ENCODE results near the gene CDC42BPA.
"Not testable (repeated sequence)": the region's sequence is repeated elsewhere in the genome, so short reads cannot be mapped to it uniquely, and the experiment has no call there.

Gene CDC42BPA

DNA sequence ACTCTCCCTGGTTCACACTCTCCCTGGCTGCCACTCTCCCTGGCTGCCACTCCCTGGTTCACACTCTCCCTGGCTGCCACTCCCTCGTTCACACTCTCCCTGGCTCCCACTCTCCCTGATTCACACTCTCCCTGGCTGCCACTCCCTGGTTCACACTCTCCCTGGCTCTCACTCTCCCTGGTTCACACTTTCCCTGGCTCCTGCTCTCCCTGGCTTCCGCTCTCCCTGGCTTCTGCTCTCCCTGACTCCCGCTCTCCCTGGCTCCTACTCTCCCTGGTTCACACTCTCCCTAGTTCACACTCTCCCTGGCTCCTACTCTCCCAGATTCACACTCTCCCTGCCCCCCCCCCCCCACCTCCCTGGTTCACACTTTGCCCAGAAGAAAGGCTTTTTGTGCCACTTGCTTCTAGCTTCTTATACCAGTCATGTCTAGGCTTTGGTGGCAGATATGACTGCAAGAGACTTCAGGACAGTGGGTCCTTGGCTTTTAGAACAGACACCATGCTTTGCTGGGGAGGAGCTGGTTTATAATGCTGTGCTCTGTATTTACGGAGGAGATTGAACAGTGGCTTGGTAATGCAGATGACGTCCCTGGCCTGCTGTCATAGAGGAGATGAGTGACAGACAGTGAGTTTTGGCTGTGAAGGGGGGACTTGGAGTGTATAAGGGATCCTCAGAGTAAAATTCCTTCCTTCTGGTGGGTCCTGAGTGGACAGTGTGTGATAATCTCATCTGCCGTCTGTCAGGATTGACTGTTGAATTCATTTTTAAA lies 361.2 kb downstream of the CDC42BPA start:
- no peak for DNase-seq

DNA sequence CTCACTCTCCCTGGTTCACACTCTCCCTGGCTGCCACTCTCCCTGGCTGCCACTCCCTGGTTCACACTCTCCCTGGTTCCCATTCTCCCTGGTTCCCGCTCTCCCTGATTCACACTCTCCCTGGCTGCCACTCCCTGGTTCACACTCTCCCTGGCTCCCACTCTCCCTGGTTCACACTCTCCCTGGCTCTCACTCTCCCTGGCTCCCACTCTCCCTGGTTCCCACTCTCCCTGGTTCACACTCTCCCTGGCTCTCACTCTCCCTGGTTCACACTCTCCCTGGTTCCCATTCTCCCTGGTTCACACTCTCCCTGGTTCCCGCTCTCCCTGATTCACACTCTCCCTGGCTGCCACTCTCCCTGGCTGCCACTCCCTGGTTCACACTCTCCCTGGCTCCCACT lies 362.4 kb downstream of the CDC42BPA start:
- DNase-seq, result not testable (repeated sequence)

DNA sequence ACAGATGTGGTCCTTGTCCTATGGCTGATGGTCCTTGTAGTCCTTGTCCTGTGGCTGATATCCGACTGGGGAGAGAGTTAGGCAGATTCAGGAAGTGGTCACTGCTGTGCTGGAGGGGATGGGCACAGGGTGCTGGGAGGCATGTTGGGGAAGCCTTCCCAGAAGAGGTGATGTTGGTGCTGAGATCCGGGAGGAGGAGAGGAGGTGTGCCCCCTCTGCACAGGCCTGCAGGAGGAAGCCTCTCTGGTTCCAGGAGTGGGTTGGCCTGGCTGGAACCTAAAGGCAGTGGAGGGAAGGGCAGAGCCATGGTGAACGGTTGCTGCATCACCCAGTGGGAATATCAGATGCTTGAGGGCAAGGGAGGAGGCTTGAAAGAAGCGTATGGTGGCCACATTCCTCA lies 363.5 kb downstream of the CDC42BPA start:
- no peak for DNase-seq

DNA sequence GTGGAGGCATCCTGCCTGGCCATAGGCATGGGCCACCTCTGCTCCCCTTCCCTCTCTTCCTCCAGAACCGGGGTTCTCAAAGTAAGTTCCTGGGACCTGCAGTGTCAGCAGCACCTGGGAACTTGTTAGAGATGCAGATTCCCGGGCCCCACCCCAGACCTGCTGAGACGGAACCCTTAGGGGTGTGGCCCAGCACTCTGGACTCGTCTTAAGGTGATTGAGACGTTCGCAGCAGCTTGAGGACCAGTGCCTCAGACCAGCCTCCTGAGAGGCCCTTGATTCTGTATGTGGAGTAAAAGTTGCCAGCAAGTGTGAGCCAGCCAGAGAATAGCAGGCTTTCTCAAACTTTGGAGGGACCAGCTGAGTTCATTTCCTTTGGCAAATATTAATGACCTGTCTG lies 364.0 kb downstream of the CDC42BPA start:
- DNase-seq, result no peak

DNA sequence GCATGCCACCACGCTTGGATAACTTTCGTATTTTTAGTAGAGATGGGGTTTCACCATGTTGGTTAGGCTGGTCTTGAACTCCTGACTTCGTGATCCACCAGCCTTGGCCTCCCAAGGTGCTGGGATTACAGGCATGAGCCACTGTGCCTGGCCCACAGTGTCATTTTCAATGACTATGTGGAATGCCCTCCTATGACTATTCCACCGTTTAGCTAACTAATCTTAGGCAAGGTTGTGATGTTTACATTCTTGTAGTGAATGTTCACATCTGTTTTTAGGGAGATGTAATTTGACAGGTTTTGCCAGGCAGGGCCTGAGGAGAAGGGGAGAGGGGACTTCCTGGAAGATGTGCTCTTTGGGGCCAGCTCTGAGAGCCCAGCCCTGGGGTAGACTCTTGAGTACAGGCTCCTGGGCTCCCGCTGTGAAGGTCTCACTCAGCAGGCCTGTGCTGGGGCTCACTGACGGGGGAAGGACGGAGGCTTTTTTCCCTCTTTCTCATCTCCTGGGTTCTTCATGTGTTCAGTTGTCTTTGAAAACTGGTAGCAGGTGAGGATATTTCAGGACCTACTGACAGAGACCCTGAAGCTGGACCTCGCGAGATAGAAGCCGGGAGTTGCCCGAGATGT lies 365.0 kb downstream of the CDC42BPA start:
- no peak for DNase-seq

DNA sequence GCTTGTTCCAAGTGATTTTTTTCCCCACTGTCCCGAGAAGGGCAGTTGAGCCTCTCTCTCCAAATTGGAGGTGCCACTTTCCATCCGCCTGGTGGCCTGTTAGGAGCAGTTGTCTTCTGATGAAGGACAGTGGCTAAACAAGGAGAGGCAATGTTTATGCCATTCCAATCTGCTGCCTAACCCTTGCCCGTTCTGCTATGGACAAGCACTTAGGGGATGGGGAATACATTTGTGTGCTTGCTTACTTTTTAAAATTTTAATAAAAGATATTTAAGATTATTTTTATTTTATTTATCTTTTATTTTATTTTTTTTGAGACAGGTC lies 366.2 kb downstream of the CDC42BPA start:
- no peak for DNase-seq

DNA sequence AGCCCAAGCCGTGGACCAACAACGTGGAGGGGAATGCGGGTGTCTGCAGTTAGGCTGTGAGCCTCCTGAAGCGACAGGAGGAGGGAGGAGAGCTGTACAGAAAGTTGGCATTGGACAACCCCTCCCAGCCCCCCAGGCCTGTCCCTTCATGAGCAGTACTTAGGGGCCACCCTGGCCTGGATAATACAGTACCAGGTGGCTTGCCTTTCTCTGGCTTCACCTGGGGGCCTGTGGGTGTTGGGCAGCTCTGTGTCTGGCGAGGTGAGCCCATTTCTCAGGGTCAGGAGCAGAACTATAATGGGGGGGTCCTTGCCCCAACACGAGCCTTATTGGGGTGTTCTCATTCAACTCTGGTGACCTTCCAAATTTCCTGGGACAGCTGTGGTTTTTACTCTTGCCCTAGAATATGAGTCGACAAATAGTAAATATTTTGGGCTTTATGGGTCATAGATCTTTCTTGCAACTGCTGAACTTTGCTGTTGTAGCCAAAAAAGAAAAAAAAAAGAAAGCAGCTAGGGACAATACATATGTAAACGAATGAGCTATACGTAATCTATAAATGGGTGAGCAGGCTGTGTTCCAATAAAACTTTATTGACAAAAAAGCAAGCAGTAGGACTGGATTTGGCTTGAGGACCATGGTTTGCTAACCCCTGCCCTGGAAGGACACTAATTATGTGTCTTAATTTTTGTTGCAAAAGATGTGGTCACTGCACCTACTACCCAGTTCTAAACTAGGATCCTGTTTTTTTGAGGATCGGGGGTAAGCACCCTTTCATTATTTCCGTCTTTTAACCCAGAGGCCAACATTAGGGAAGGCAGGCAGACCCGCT lies 366.8 kb downstream of the CDC42BPA start:
- DNase-seq, result no peak

DNA sequence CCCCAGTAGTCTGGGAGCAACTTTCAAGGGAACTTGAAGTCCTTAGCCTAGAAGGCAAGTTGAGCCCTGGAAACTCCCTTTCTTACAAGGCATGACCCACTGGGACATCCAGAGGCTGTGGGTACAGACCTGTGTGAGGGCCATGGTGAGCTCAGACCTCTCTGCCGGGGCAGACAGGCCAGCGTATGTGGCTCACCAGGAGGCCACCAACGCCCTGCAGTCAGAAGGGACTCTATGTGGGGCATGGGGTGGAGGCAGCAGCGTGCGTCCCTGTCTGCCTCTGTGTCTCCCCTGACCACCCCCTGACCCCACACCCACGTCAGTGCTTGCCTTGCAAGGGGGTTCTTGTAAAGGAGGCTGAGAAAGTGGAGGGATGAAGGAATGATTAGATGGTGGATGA lies 367.4 kb downstream of the CDC42BPA start:
- DNase-seq, result no peak

DNA sequence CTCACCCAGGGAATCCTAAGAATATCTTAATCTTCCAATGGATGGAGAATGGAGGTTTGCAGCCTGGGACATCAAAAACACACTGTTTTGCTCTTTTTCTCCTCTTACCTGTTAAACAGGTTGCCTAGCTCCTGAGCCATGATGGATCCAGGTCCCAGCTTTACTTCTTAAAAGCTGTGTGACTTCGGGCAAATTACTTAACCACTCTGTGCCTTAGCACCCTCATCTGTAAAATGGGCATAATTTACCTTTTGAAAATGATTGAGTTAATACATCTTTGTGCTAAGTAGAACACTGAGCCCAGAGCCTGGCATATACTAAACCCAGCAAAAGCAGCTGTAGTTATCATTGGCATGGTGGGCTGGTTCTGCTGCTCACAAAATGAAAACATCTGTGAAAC lies 368.0 kb downstream of the CDC42BPA start:
- no peak for DNase-seq

DNA sequence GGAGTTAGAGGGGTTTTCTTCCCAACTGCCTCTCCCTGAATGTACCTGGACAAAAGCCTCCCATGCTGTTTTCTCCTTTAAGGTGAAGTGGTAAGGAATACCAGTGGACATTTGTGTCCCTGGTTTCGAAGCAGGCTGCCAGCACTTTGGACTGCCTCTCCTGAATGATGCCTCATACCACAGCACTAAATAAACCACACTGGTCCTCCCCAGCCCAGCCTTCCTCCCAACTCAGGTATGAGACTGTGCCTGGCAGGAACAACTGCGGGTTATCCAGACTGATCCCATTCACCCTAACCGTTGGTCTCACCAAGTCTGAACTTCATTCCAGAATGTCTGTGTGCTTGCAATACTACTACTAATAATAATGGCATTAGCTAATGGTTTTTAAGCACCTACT lies 368.9 kb downstream of the CDC42BPA start:
- no peak for DNase-seq

DNA sequence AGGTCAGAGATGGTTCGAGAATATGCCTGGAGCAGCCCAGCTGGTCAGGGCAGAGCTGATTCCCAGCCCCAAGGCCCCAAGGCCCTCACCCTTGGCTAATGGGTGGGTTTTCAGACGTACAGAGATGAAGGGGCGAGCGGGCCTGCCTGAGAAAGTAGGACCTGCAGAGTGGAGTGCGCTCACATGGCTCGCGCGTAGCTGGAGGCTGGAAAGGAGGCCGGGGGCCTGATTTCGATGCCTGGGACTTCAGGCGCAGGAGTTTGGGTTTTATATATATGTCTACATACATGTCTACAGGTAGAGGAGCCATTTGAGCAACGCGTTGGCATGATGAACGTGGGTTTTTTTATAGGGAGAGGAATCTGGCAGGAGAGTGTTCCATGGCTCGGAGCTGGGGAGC lies 369.3 kb downstream of the CDC42BPA start:
- no peak for DNase-seq

DNA sequence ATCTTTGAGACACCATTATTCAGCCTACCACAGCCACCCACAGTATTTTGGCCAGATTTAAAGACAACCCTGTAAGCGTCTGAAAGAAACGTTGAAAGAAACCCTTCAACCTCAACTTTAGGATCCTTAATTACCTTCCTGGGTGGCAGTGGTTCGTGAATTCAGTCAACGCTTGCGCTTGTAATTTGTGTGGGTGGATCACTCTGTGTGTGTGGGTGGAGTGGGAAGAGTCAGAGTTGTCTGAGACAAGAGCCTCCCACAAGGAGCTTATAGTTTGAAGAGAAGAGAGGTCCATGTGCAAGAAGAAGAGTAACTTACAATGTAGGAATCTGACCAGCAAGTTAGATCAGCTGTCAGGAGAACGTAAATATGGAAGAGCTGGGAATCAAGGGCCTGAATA lies 369.8 kb downstream of the CDC42BPA start:
- no peak for DNase-seq

DNA sequence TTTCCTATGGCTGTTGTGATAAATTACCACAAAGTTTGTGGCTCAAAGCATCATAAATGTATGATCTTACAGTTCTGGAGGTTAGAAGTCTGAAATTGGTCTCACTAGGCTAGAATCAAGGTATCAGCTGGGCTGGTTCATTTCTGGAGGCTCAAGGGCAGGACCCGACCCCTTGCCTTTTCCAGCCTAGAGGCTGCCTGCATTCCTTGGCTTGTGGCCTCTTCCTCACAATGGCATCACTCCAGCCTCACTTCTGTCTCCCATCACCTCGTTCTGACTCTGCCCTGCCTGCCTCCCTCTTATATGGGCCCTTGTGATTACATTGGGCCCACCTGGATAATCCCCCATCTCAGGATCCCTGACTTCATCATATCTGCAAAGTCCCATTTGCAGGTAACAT lies 370.2 kb downstream of the CDC42BPA start:
- DNase-seq, result no peak

DNA sequence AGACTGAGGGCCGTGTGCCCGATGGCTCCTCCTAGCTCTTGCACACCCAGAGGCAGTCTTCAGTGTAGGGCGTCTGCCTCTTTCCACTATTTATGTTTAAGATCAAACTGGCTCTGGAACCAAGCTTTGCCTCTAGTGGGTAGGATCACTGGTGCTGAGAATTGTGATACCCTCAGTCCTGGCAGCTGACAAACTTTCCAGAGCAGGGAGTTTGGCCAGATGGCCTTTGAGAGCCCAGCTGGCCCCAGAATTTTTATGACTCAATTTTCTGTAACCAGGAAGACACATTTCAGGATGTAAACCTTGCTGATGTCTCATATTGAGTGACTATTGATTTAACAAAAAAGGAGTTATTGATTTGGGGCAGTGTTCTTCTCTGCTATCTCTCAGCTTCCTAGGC lies 371.5 kb downstream of the CDC42BPA start:
- no peak for DNase-seq

DNA sequence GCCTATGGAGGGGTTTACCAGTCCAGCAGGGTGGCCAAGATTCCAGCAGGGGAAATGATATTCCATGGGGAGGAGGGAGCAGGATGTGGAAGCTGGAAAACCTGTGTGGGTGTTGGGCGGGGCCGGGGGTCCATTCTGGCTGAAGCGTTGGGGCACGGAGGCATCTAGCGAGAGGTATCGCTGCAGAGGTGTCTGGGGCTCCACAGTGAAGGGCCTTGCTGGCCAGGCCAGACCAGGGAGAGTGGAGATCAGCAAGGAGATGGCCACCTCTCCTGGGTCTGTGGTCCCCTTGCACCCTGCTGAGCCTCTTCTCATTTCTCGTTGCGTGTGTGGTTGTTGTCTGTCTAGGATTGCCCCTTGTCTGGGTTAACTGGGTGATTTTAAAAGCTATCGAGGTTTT lies 372.0 kb downstream of the CDC42BPA start:
- no peak for DNase-seq

DNA sequence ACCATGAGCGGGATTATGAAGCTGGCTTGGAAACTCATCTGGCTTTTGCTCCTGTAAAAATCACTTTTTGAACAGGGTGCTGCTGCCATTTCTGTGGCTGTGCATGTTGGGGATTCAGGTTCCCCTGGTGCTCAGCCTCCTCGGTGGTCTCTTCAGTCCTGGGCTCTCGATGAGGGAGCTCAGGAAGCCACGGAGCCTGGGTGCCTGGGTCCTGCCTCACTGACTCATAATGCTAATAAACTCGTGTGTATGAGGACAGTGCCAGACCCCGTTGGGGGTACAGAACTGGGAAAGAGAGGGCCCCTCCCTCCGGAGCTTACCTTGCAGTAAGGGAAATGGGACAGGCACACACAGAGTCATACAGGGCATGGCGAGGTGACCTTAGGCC lies 372.4 kb downstream of the CDC42BPA start:
- no peak for DNase-seq

DNA sequence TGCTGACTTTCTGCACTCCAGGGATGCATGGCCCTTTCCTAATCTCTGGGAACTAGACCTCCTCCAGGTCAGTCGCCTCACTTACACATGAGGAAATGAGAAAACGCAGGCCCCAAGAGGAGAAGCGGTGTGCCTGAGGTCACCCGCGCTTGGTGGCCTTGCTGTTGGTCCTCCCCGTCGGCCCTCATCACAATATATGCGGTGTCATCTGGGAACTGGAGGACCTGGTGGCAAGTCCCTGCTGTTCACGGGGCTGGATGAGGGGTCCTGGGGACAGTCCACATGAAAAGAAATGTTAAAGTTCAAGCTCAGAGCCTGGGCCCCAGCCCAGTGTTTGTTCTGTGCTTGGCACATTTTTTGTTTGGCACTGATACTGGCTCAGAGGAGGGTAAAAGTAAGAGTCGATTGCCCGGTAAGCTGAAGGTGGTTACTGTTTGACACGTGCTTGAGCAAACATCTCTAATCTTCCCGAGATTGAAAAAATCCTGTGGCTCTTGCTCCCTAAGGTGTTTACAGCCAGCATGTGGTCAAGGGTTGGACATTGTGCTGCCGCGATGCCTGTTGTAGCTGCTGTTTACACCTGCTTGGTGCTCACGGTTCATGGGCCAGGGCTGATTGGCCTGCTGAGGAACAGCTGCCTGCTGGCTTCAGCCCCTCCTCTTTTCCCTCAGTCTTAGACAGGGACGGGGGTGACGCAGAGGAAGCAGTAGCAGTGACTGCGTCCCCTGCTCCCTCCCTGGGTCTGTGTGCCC lies 373.0 kb downstream of the CDC42BPA start:
- no peak for DNase-seq

DNA sequence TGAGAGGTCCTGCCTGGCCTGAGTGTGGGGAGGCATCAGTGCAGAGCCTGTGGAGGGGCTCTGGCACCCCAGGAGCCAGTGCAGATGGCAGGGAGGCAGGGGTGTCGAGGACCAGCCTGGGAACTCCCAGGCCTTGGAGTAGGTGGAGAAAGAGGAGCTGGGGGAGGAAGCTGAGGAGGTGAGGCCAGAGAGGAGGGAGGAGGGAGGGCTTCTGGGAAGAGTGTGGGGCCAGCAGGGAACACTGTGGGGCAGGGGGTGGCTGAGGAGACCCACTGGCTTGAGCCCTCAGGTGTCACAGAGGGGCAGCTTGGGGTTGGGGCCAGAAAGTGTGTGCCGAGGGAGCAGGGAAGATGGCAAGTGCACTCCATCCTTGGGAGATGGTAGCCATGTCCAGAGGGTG lies 374.4 kb downstream of the CDC42BPA start:
- no peak for DNase-seq

DNA sequence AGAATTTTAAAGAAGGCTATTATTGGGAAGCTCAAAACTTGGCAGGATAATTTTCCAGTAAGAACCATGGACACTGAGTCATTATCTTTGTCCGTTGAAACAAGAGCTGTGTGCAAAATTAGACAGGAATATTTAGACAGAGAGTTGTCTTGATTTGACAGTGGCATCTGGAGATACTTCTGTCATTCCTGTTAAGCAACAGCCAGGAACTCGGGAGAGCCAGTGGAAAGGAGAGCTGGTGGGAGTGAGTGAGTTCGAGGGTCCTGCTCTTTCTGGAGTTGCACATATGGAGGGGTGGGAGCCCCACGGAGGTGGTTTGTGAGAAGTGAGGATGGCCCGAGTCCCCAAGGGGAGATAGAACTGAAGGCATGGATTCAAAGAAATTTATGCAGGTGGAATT lies 375.1 kb downstream of the CDC42BPA start:
- no peak for DNase-seq

DNA sequence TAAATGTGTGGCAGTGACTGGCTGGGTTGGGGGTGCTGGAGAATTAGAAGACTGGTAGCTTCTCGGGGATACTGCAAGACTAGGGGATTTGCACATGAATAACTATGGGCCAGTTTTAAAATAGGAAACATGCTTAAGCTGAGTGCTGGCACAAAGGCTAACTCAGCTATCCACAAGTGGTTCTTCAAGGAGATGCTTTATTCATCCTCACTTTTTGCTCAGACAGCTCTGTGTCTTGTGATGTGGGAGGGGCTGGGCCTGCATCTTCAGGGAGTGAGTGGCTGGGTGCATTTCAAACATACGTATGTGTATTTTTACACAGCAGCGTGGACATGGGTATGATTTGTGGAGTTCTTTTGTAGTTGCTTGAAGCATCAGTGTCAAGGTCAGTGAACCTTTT lies 375.9 kb downstream of the CDC42BPA start:
- DNase-seq, result no peak

DNA sequence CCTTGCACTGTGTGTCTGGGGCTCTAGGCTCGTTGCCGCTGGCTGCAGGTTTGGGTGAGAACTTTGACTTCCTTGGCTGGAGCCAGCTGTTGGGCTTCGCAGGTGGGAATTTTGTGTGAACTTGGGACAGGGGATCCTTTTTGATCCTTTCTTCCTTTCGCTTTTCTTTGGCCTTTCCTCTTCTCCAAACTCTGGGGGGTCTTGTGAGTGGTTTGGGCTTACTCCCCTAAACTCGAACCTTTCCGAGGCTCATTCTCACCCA lies 377.6 kb downstream of the CDC42BPA start:
- DNase-seq, result no peak

DNA sequence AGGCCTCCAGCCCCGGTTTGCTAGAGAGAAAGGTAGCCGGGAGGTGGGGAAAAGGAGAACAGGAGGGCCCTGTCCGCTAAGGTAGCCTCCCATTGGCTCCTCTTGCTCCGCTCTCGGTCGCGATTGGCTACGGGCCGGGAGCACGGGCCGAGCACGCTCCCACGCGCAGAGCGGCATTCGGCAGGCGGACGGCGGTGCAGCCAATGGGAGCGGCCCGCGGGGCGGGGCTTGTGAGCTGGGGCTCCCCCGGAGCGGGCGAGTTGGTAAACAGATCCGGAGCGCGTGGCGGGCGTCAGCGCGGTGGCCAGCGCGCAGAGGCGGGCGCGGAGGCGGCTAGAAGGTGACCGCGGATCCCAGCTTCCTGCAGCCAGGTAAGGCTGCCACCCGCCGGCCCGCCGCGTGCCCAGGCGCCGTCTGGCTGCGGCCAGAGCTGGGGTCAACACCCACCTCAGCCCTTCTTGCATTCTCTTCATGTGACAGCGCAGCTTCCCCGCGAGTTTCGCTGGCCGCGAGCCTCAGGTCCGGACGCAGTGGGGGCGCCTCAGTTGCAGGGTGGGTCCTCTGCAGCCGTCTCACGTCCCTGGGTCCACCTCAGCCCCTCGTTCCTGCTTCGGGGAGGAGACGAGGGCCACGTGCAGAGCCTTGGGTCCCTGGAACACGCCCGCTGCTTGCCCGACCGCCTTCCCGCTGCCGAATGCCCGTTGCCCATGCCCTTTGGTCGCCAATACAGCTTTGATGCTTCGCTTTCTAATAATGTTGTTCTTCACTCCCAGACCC lies 378.1 kb downstream of the CDC42BPA start, which contains the start of gene COQ8A:
TSS of gene COQ8A (plus strand) at position 266 of the 777 bp plus-strand sequence. CDS start 21,092 bp downstream, outside the sequence.
- peak; percentile 100 for DNase-seq
